Neural cell (in vitro differentiated cells): ENCODE measurements around the gene GPLD1. TPM values are rescaled to one million over a fixed set of nuclear protein-coding genes. Genes with fewer than 3 reads are reported as not detected.

Experiments used
- H2AFZ ChIP-seq: fragments of 200-600, 300-800 bp; sonication (generic), shearing (Covaris generic); 2 replicates; pipeline ENCODE4 v1.6.0; 2014; ENCODE audit warnings: low read depth, mild to moderate bottlenecking, antibody characterized with exemption, low read length, moderate library complexity
- H3F3A ChIP-seq: fragments of 200-600 bp; shearing (Covaris generic); 2 replicates; pipeline ENCODE4 v1.6.1; 2016; ENCODE audit warnings: mild to moderate bottlenecking, moderate library complexity, mixed read lengths, antibody characterized with exemption, low read length; ENCODE audit not compliant: insufficient read depth, poor library complexity, severe bottlenecking
- H3K27ac ChIP-seq: fragments of 200-600, 300-800 bp; sonication (generic), shearing (Covaris generic); 2 replicates; pipeline ENCODE4 v1.5.1; 2014; ENCODE audit warnings: mild to moderate bottlenecking, low read length, moderate library complexity
- H3K27me3 ChIP-seq: fragments of 300-800, 200-600 bp; sonication (generic), shearing (Covaris generic); 2 replicates; pipeline ENCODE4 v1.6.0; 2014; ENCODE audit warnings: mild to moderate bottlenecking, low read depth, low read length, moderate library complexity; ENCODE audit not compliant: insufficient read depth
- H3K36me3 ChIP-seq: fragments of 300-800, 200-600 bp; sonication (generic), shearing (Covaris generic); 2 replicates; pipeline ENCODE4 v1.5.1; 2014; ENCODE audit warnings: mild to moderate bottlenecking, antibody characterized with exemption, low read length, moderate library complexity; ENCODE audit not compliant: insufficient read depth
- H3K4me2 ChIP-seq: fragments of 300-800, 200-600 bp; sonication (generic), shearing (Covaris generic); 2 replicates; pipeline ENCODE4 v1.6.0; 2014; ENCODE audit warnings: mild to moderate bottlenecking, low read length
- H3K4me3 ChIP-seq: fragments of 300-800, 200-600 bp; sonication (generic), shearing (Covaris generic); 2 replicates; pipeline ENCODE4 v1.5.1; 2014; ENCODE audit warnings: mild to moderate bottlenecking, low read length, moderate library complexity
- H3K79me2 ChIP-seq: fragments of 200-600 bp; shearing (Covaris generic); replicated peaks from 2 replicates; pipeline ENCODE4 v1.6.0; 2014; ENCODE audit warnings: mild to moderate bottlenecking, low read length, moderate library complexity; ENCODE audit not compliant: insufficient read depth
- H3K9ac ChIP-seq: fragments of 300-800, 200-600 bp; sonication (generic), shearing (Covaris generic); 2 replicates; pipeline ENCODE4 v1.6.1; 2016; ENCODE audit warnings: mild to moderate bottlenecking, low read length, mixed read lengths
- H3K9me2 ChIP-seq: fragments of 200-600 bp; shearing (Covaris generic); 2 replicates; pipeline ENCODE4 v1.6.1; 2016; ENCODE audit warnings: mild to moderate bottlenecking, low read length, mixed read lengths; ENCODE audit not compliant: insufficient read depth
- H3K9me3 ChIP-seq: fragments of 200-600, 300-800 bp; sonication (generic), shearing (Covaris generic); 2 replicates; pipeline ENCODE4 v1.6.1; 2016; ENCODE audit warnings: mild to moderate bottlenecking, mixed run types, low read length, moderate library complexity, mixed read lengths
- H4K20me1 ChIP-seq: fragments of 200-600 bp; shearing (Covaris generic); 2 replicates; pipeline ENCODE4 v1.6.1; 2016; ENCODE audit warnings: mild to moderate bottlenecking, mixed run types; ENCODE audit not compliant: insufficient read depth
- CTCF ChIP-seq: fragments of 450-650 bp; IDR thresholded peaks from 2 replicates; pipeline ENCODE4 v1.5.1; 2014; ENCODE audit warnings: antibody characterized with exemption, mild to moderate bottlenecking, moderate library complexity; ENCODE audit not compliant: poor library complexity, severe bottlenecking
- EP300 ChIP-seq: fragments of 450-650 bp; conservative IDR thresholded peaks from 2 replicates; pipeline ENCODE4 v1.6.1; 2014; ENCODE audit warnings: antibody characterized with exemption, mild to moderate bottlenecking, moderate library complexity; ENCODE audit not compliant: poor library complexity, severe bottlenecking
- EZH2 ChIP-seq: fragments of 200-600, 300-800 bp; shearing (Covaris generic), sonication (generic); IDR thresholded peaks from 2 replicates; pipeline ENCODE4 v1.6.1; 2014; ENCODE audit warnings: antibody characterized with exemption, low read length, borderline replicate concordance, mild to moderate bottlenecking; ENCODE audit not compliant: insufficient read depth, poor library complexity, severe bottlenecking
- MXI1 ChIP-seq: fragments of 450-650 bp; conservative IDR thresholded peaks from 2 replicates; pipeline ENCODE4 v1.6.1; 2014; ENCODE audit warnings: antibody characterized with exemption, mild to moderate bottlenecking; ENCODE audit not compliant: poor library complexity, severe bottlenecking
- POLR2AphosphoS5 ChIP-seq: IDR thresholded peaks from 2 replicates; pipeline ENCODE4 v1.6.1; 2012
- RAD21 ChIP-seq: fragments of 450-650 bp; conservative IDR thresholded peaks from 2 replicates; pipeline ENCODE4 v1.6.1; 2014; ENCODE audit warnings: antibody characterized with exemption, mild to moderate bottlenecking, moderate library complexity
- REST ChIP-seq: IDR thresholded peaks from 2 replicates; pipeline ENCODE4 v1.6.1; 2012; ENCODE audit warnings: borderline replicate concordance
- SMC3 ChIP-seq: fragments of 450-650 bp; conservative IDR thresholded peaks from 2 replicates; pipeline ENCODE4 v1.6.1; 2014; ENCODE audit warnings: antibody characterized with exemption, mild to moderate bottlenecking, moderate library complexity; ENCODE audit not compliant: poor library complexity
- TAF1 ChIP-seq: IDR thresholded peaks from 2 replicates; pipeline ENCODE4 v1.6.1; 2012; ENCODE audit warnings: low read depth
- polyA plus RNA-seq: library from polyadenylated mRNA; depleted of rRNA; stranded (reverse); fragments of >200 nt; gene quantifications from 2 replicates; pipeline ENCODE4 v1.2.3, GENCODE V29; 2014

The GPLD1 gene
- polyA plus RNA-seq, 1 donor from 2014 or later, result 11.0 TPM

- H3K4me3 ChIP-seq, result no peak overlapping the region
- H2AFZ ChIP-seq, result no peak overlapping the region
- no peaks in the 10 kb centered on the region for H3K36me3 ChIP-seq
- H3K4me2 ChIP-seq, result no peak overlapping the region
- no peaks in the 10 kb centered on the region for H3F3A ChIP-seq
- no peak overlapping the region for H3K27ac ChIP-seq
- H3K9me2 ChIP-seq, result no peaks in the 10 kb centered on the region
- no peaks in the 10 kb centered on the region for H3K79me2 ChIP-seq
- H3K9ac ChIP-seq, result no peak overlapping the region
- H3K27me3 ChIP-seq, result no peaks in the 10 kb centered on the region
- no peak for TF ChIP-seq RAD21
- no peak for TF ChIP-seq EP300
- no peak for TF ChIP-seq POLR2AphosphoS5
- TF ChIP-seq MXI1, result no peak
- no peak for TF ChIP-seq SMC3
- TF ChIP-seq CTCF, result no peak
- no peak for TF ChIP-seq TAF1
- no peak for TF ChIP-seq EZH2
- TF ChIP-seq REST, result no peak
- no peaks in the 10 kb centered on the region for H3K9me3 ChIP-seq
- H4K20me1 ChIP-seq, result no peaks in the 10 kb centered on the region
Observed at GRCh38 chr6:24441599-24441904, 47.8 kb downstream of the GPLD1 start.

GRCh38 chr6:24440897-24441598 lies 48.3 kb downstream of the GPLD1 start:
- H3F3A ChIP-seq, result no peaks in the 10 kb centered on the region
- no peak overlapping the region for H3K27ac ChIP-seq
- H2AFZ ChIP-seq, result no peak overlapping the region
- no peak overlapping the region for H3K9ac ChIP-seq
- TF ChIP-seq CTCF (no peak), POLR2AphosphoS5 (no peak), RAD21 (no peak), REST (no peak), EZH2 (no peak), MXI1 (no peak), SMC3 (no peak), TAF1 (no peak), EP300 (no peak)
- no peaks in the 10 kb centered on the region for H3K79me2 ChIP-seq
- no peak overlapping the region for H3K4me2 ChIP-seq
- no peaks in the 10 kb centered on the region for H4K20me1 ChIP-seq
- H3K9me2 ChIP-seq, result no peaks in the 10 kb centered on the region
- H3K4me3 ChIP-seq, result no peak overlapping the region
- H3K9me3 ChIP-seq, result no peaks in the 10 kb centered on the region
- H3K27me3 ChIP-seq, result no peaks in the 10 kb centered on the region
- no peaks in the 10 kb centered on the region for H3K36me3 ChIP-seq
